Measurements from ENCODE around the gene ADCY2.

ADCY2 gene

DNA sequence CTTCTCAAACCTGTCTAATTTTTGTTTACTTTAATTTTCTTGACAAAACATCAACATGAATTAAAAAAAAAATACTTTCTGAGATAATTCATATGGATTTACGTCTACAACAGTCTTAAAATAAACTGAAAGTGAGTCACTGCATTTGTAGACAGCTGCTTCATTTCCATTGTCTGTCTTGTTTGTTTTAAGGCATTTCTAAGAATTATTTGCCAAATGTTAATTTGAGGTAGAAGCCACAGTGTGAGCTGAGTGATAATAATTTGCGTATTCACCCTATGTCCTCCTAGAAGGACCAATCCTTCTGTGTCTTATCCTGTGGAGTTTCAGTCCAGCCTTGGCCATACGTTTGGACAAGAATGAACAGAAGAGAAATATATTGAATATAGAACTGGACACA is 280.5 kb downstream of the ADCY2 start:
- no peak for TF ChIP-seq TAF1 (IDR thresholded peaks at IDR 0.05; ENCODE audit: borderline replicate concordance, low read depth, low read length)
- TF ChIP-seq POLR2AphosphoS5 (IDR thresholded peaks at IDR 0.05; ENCODE audit: low read depth, low read length): no peak
- no peak for TF ChIP-seq POLR2A (IDR thresholded peaks at IDR 0.05; ENCODE audit: low read depth, low read length)
- FAIRE-seq (no peak), DNase-seq (ENCODE audit: insufficient read length) (no peak)

DNA sequence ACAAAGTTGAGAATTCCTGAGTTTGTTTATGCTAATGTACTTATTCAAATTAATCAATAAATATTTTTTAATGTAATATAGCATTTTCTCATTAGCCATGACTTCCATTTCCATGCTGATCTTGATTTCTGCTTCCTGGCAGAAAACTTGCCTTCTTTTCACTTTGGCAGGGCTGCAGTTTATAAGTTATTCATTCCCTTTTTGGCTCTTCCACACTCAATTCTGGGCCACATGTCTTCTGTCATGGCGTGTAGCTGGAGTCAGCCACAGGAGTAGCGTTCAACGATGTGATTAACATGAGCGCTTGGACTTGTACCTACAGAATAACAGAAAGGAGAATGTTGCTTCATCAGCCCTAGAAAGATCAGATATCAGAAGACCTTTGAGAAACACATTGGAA is 282.1 kb downstream of the ADCY2 start:
- no peak for TF ChIP-seq POLR2A (IDR thresholded peaks at IDR 0.05; ENCODE audit: low read depth, low read length)
- no peak for TF ChIP-seq TAF1 (IDR thresholded peaks at IDR 0.05; ENCODE audit: borderline replicate concordance, low read depth, low read length)
- no peak for TF ChIP-seq POLR2AphosphoS5 (IDR thresholded peaks at IDR 0.05; ENCODE audit: low read depth, low read length)
- FAIRE-seq (no peak), DNase-seq (ENCODE audit: insufficient read length) (no peak)

DNA sequence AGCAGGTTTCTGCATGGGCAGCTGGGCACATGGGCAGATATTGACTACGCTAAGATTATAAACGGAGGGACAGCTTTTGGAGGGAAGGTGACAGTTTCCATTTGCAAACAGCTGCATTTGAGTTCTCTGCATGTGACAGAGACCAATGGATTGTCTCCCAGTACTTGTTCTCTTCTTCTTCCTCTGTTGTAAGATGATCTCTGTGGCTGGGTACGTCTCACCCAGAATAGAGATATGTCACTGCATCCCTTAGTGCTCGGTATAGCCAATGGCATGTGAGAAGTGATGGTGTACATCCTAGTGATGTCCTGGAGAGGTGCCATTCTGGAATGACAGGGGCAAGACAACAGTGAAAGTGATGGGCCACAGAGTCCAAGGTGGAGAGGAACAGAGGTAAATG is 283.7 kb downstream of the ADCY2 start:
- no peak for DNase-seq (ENCODE audit: insufficient read length)
- TF ChIP-seq POLR2A (IDR thresholded peaks at IDR 0.05; ENCODE audit: low read depth, low read length) (no peak), TAF1 (IDR thresholded peaks at IDR 0.05; ENCODE audit: borderline replicate concordance, low read depth, low read length) (no peak)
- no peak for FAIRE-seq

DNA sequence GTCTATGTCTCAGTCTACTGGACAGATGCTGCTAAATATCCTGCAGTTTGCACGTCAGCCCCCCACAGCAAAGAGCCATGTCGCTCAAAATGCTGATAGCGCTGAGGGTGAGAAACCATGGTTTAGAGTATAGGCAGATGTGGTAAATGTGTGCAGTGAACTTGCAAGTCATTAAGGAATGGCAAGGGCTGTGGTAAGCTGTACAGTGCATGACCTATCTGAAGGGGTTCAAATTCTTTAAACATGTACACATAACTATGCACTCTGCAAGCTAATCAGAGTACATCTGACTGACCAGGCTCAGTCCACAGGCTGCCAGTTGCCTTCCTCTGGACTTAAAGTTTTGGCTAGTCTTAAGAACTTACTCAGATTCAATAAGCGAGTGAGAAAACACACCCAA is 284.3 kb downstream of the ADCY2 start:
- TF ChIP-seq POLR2A (IDR thresholded peaks at IDR 0.05; ENCODE audit: low read depth, low read length): no peak
- no peak for TF ChIP-seq POLR2AphosphoS5 (IDR thresholded peaks at IDR 0.05; ENCODE audit: low read depth, low read length)
- no peak for TF ChIP-seq TAF1 (IDR thresholded peaks at IDR 0.05; ENCODE audit: borderline replicate concordance, low read depth, low read length)
- FAIRE-seq (no peak), DNase-seq (ENCODE audit: insufficient read length) (no peak)

DNA sequence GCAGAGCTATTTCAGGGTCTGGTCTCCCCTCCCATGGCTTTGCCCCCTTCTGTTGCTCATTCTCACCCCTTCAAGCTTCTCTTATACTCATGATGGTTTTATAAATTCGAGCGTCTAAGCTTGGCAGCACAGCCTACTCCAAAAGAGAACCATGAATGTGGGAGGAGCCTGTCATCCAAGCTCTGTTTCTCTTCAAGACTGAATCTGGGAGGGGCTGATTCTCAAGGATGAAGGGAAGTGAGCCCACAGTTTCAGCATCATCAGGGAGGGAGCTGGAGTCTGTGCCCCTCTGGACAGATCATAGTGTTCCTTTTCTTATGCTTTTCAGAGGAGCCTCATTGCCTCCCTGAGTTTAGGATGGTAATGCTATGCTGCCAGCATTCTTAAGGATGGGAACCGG is 286.4 kb downstream of the ADCY2 start:
- TF ChIP-seq POLR2A (IDR thresholded peaks at IDR 0.05; ENCODE audit: low read depth, low read length): no peak
- TF ChIP-seq POLR2AphosphoS5 (IDR thresholded peaks at IDR 0.05; ENCODE audit: low read depth, low read length): no peak
- no peak for TF ChIP-seq TAF1 (IDR thresholded peaks at IDR 0.05; ENCODE audit: borderline replicate concordance, low read depth, low read length)
- no peak for DNase-seq (ENCODE audit: insufficient read length)
- no peak for FAIRE-seq

DNA sequence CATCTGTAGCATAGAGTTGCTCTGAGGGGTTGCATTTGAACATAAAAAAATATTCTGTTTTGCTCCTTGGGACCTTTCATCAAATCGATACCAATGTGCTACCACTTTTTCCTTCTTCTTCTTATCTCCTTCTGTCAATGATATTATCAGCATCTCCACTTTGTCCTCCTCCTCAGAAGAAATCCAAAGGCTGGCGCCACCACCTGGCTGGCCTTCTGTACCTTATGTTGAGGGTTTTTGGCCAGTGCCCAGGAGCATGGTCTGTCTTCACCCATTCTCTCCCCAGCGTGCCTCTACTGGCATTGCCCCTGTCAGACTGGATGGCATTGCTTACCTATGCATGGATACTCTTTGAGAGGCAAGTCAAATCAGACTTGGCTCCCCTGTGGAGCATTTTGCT is 287.8 kb downstream of the ADCY2 start:
- TF ChIP-seq POLR2AphosphoS5 (IDR thresholded peaks at IDR 0.05; ENCODE audit: low read depth, low read length) (no peak), TAF1 (IDR thresholded peaks at IDR 0.05; ENCODE audit: borderline replicate concordance, low read depth, low read length) (no peak), POLR2A (IDR thresholded peaks at IDR 0.05; ENCODE audit: low read depth, low read length) (no peak)
- no peak for DNase-seq (ENCODE audit: insufficient read length)
- FAIRE-seq: no peak

DNA sequence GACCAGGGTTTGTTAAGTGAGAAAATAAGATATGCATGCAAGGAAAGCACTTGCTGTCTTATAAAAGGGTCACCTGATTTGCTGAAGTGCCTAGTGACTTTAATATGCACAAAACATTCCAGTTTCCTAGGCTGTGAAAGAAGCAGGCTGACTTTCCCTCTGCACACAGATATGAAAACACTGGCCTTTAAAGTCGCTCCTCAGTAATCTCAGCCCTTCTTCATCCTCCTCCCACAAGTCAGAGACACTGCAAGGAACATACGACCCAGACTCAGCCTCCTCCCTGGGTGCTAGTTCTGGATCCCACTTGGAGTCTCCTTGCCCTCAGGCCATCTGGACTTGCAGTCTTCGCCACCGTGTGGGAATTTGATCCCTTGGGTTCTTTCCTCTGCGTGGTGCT is 288.9 kb downstream of the ADCY2 start:
- no peak for FAIRE-seq
- TF ChIP-seq TAF1 (IDR thresholded peaks at IDR 0.05; ENCODE audit: borderline replicate concordance, low read depth, low read length): no peak
- TF ChIP-seq POLR2A (IDR thresholded peaks at IDR 0.05; ENCODE audit: low read depth, low read length): no peak
- no peak for TF ChIP-seq POLR2AphosphoS5 (IDR thresholded peaks at IDR 0.05; ENCODE audit: low read depth, low read length)

GRCh38 chr5:7686794-7687193 is 290.9 kb downstream of the ADCY2 start:
- FAIRE-seq (no peak), DNase-seq (ENCODE audit: insufficient read length) (no peak)
- TF ChIP-seq TAF1 (IDR thresholded peaks at IDR 0.05; ENCODE audit: borderline replicate concordance, low read depth, low read length): no peak
- TF ChIP-seq POLR2AphosphoS5 (IDR thresholded peaks at IDR 0.05; ENCODE audit: low read depth, low read length): no peak
- no peak for TF ChIP-seq POLR2A (IDR thresholded peaks at IDR 0.05; ENCODE audit: low read depth, low read length)

More for the DNA sequence above, 288.9 kb downstream of the ADCY2 start:
- no peak for DNase-seq (ENCODE audit: insufficient read length)

- DNase-seq (ENCODE audit: insufficient read length) (no peak), FAIRE-seq (no peak)
- TF ChIP-seq TAF1 (IDR thresholded peaks at IDR 0.05; ENCODE audit: borderline replicate concordance, low read depth, low read length) (no peak), POLR2A (IDR thresholded peaks at IDR 0.05; ENCODE audit: low read depth, low read length) (no peak), POLR2AphosphoS5 (IDR thresholded peaks at IDR 0.05; ENCODE audit: low read depth, low read length) (no peak)
These were observed 294.6 kb downstream of the ADCY2 start for GRCh38 chr5:7690557-7690956.

DNA sequence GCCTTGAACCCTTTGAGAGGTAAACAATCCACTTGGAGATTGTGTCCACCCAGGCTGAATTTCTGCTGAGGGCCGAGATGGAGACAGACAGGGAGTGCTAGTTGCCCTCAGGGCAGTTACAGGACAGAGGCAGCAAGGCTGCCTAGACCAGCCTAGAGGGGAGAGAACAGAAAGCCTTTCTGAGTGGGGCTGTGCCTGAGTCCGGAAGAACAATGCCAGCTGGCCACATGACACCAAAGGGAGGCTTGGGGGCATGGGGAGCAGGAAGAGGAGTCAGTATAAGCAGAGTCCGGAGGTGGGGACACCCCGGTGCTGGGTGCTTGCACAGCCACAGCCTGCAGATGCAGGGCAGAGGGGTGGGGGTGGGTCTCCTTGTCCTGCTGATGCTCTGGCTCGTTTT is 309.3 kb downstream of the ADCY2 start:
- FAIRE-seq (no peak), DNase-seq (ENCODE audit: insufficient read length) (no peak)
- no peak for TF ChIP-seq POLR2AphosphoS5 (IDR thresholded peaks at IDR 0.05; ENCODE audit: low read depth, low read length)
- TF ChIP-seq TAF1 (IDR thresholded peaks at IDR 0.05; ENCODE audit: borderline replicate concordance, low read depth, low read length): no peak
- TF ChIP-seq POLR2A (IDR thresholded peaks at IDR 0.05; ENCODE audit: low read depth, low read length): no peak

DNA sequence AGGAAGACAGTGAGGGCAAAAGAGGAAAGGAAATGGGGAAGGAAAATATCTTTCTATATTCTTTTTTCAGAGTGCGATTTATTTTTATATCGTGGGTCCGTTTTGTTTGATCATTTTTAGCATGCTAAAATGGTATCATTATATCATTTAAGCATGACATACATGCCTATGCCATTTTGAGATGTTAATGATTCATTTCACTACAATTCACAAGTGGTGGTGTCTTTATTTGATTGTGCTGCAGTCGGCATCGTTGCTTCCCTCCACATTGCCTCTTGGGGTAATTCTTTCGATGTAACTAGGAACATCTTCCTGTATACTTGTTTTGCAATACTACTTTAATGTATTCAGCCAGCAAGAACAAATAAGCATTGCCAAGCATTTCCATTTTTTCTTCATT is 309.8 kb downstream of the ADCY2 start:
- TF ChIP-seq TAF1 (IDR thresholded peaks at IDR 0.05; ENCODE audit: borderline replicate concordance, low read depth, low read length) (no peak), POLR2A (IDR thresholded peaks at IDR 0.05; ENCODE audit: low read depth, low read length) (no peak), POLR2AphosphoS5 (IDR thresholded peaks at IDR 0.05; ENCODE audit: low read depth, low read length) (no peak)
- FAIRE-seq (no peak), DNase-seq (ENCODE audit: insufficient read length) (no peak)

GRCh38 chr5:7706256-7706655 is 310.3 kb downstream of the ADCY2 start:
- no peak for DNase-seq (ENCODE audit: insufficient read length)
- no peak for FAIRE-seq
- TF ChIP-seq TAF1 (IDR thresholded peaks at IDR 0.05; ENCODE audit: borderline replicate concordance, low read depth, low read length): no peak
- no peak for TF ChIP-seq POLR2AphosphoS5 (IDR thresholded peaks at IDR 0.05; ENCODE audit: low read depth, low read length)
- TF ChIP-seq POLR2A (IDR thresholded peaks at IDR 0.05; ENCODE audit: low read depth, low read length): no peak

- TF ChIP-seq POLR2A (IDR thresholded peaks at IDR 0.05; ENCODE audit: low read depth, low read length) (no peak), POLR2AphosphoS5 (IDR thresholded peaks at IDR 0.05; ENCODE audit: low read depth, low read length) (no peak), TAF1 (IDR thresholded peaks at IDR 0.05; ENCODE audit: borderline replicate concordance, low read depth, low read length) (no peak)
- DNase-seq (ENCODE audit: insufficient read length): no peak
- FAIRE-seq: no peak
These were observed 318.2 kb downstream of the ADCY2 start for GRCh38 chr5:7714119-7714518.

Measured in GM12892 (cell line).